ENCODE data around the gene INO80D. TPM values are rescaled to one million over a fixed set of nuclear protein-coding genes. Genes with fewer than 3 reads are reported as not detected.

The INO80D gene
- total RNA-seq, 1 experiment from 2014 or later, result 14.4 TPM

GRCh38 chr2:205954707-205955106 lies 131.3 kb downstream of the INO80D start:
- H3K4me1 ChIP-seq (ENCODE audit: control insufficient read depth in 1 of 2, insufficient read depth in 2 of 2, low read length in 2 of 2), result no peaks in the 10 kb centered on the region
- H3K36me3 ChIP-seq (ENCODE audit: control insufficient read depth in 1 of 2, insufficient read depth in 2 of 2, low read length in 2 of 2), result no peaks in the 10 kb centered on the region
- H4K20me1 ChIP-seq (ENCODE audit: insufficient read depth), result no peaks in the 10 kb centered on the region

More at GRCh38 chr2:205954707-205955106, 131.3 kb downstream of the INO80D start:
- no peak for ATAC-seq
- Histone ChIP-seq H3K27me3 (ENCODE audit: insufficient read depth, low read length) (no peaks in the 10 kb centered on the region), H3K4me2 (ENCODE audit: low read length) (no peak overlapping the region), H3K79me2 (ENCODE audit: insufficient read depth, low read length) (no peaks in the 10 kb centered on the region), H2AFZ (ENCODE audit: low read depth, low read length, poor library complexity, severe bottlenecking) (no peak overlapping the region), H3K27ac (ENCODE audit: low read depth, low read length) (no peak overlapping the region), H3K9me3 (ENCODE audit: control insufficient read depth in 1 of 2, insufficient read depth in 1 of 2, low read depth in 1 of 2, low read length in 2 of 2) (peaks cover 0 to 7% of the 10 kb centered on the region in 2 experiments; a peak in 1 of 4 replicates), H3K9me2 (ENCODE audit: insufficient read depth) (no peaks in the 10 kb centered on the region), H3K4me3 (replicated peaks in 1 of 2; ENCODE audit: low read depth in 1 of 2, low read length in 2 of 2) (no peak overlapping the region), H3K9ac (ENCODE audit: low read length) (no peak overlapping the region)
- ChIA-PET POLR2A (no interaction called here), CTCF (no interaction called here), RAD21 (ENCODE audit: low non-redundant PET in 1 of 2, low total read pairs in 2 of 2, uncharacterized antibody in 2 of 2, unreplicated experiment in 2 of 2) (no interaction called here)
- no TSS peak for BruUV-seq (replicated peaks)
- TF ChIP-seq ZFX (IDR thresholded peaks at IDR 0.05) (no peak), SP1 (IDR thresholded peaks at IDR 0.05; ENCODE audit: low read depth) (no peak), CTCF (IDR thresholded peaks at IDR 0.05 in 2 of 3, conservative IDR thresholded peaks at IDR 0.05 in 1 of 3; ENCODE audit: borderline replicate concordance in 1 of 3, insufficient read depth in 1 of 3, low read depth in 2 of 3, low read length in 2 of 3) (no peak), YY1 (IDR thresholded peaks at IDR 0.05; ENCODE audit: extremely low read depth, insufficient replicate concordance, low read depth, low read length) (no peak), SIN3A (IDR thresholded peaks at IDR 0.05; ENCODE audit: low read depth) (no peak), ZNF274 (IDR thresholded peaks at IDR 0.05; ENCODE audit: low read depth, low read length) (no peak), CBX3 (IDR thresholded peaks at IDR 0.05; ENCODE audit: low read depth) (no peak), RAD21 (IDR thresholded peaks at IDR 0.05; ENCODE audit: low read depth) (no peak), TCF7L2 (IDR thresholded peaks at IDR 0.05; ENCODE audit: borderline replicate concordance, extremely low read depth, insufficient read depth, insufficient read length) (no peak), SRF (IDR thresholded peaks at IDR 0.05; ENCODE audit: low read depth) (no peak), EZH2 (IDR thresholded peaks at IDR 0.05) (no peak), CEBPB (IDR thresholded peaks at IDR 0.05; ENCODE audit: low read depth) (no peak), EZH2phosphoT487 (IDR thresholded peaks at IDR 0.05; ENCODE audit: borderline replicate concordance) (no peak), POLR2AphosphoS5 (IDR thresholded peaks at IDR 0.05; ENCODE audit: low read depth, low read length) (no peak), ELF1 (IDR thresholded peaks at IDR 0.05; ENCODE audit: borderline replicate concordance, low read depth) (no peak), POLR2A (IDR thresholded peaks at IDR 0.05; ENCODE audit: borderline replicate concordance, extremely low read depth, insufficient read depth, insufficient read length) (no peak)
- TF ChIP-seq, protein P1, sequence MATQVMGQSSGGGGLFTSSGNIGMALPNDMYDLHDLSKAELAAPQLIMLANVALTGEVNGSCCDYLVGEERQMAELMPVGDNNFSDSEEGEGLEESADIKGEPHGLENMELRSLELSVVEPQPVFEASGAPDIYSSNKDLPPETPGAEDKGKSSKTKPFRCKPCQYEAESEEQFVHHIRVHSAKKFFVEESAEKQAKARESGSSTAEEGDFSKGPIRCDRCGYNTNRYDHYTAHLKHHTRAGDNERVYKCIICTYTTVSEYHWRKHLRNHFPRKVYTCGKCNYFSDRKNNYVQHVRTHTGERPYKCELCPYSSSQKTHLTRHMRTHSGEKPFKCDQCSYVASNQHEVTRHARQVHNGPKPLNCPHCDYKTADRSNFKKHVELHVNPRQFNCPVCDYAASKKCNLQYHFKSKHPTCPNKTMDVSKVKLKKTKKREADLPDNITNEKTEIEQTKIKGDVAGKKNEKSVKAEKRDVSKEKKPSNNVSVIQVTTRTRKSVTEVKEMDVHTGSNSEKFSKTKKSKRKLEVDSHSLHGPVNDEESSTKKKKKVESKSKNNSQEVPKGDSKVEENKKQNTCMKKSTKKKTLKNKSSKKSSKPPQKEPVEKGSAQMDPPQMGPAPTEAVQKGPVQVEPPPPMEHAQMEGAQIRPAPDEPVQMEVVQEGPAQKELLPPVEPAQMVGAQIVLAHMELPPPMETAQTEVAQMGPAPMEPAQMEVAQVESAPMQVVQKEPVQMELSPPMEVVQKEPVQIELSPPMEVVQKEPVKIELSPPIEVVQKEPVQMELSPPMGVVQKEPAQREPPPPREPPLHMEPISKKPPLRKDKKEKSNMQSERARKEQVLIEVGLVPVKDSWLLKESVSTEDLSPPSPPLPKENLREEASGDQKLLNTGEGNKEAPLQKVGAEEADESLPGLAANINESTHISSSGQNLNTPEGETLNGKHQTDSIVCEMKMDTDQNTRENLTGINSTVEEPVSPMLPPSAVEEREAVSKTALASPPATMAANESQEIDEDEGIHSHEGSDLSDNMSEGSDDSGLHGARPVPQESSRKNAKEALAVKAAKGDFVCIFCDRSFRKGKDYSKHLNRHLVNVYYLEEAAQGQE (IDR thresholded peaks at IDR 0.05; ENCODE audit: low read depth), result no peak
- TF ChIP-seq, protein P2, sequence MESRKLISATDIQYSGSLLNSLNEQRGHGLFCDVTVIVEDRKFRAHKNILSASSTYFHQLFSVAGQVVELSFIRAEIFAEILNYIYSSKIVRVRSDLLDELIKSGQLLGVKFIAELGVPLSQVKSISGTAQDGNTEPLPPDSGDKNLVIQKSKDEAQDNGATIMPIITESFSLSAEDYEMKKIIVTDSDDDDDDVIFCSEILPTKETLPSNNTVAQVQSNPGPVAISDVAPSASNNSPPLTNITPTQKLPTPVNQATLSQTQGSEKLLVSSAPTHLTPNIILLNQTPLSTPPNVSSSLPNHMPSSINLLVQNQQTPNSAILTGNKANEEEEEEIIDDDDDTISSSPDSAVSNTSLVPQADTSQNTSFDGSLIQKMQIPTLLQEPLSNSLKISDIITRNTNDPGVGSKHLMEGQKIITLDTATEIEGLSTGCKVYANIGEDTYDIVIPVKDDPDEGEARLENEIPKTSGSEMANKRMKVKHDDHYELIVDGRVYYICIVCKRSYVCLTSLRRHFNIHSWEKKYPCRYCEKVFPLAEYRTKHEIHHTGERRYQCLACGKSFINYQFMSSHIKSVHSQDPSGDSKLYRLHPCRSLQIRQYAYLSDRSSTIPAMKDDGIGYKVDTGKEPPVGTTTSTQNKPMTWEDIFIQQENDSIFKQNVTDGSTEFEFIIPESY (IDR thresholded peaks at IDR 0.05; ENCODE audit: extremely low read depth, insufficient replicate concordance, low read length), result no peak
- TF ChIP-seq, protein P3, sequence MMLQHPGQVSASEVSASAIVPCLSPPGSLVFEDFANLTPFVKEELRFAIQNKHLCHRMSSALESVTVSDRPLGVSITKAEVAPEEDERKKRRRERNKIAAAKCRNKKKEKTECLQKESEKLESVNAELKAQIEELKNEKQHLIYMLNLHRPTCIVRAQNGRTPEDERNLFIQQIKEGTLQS (IDR thresholded peaks at IDR 0.05), result no peak
- no peak for DNase-seq (ENCODE audit: low read depth, low spot score)
- intact Hi-C loops (cut with micrococcal nuclease), result no loop called here

All from HCT116 (cell line).